GM12801 (cell line): ENCODE results near the gene TRPC4.

Source experiments
- CTCF ChIP-seq: IDR thresholded peaks from one replicate; pipeline ENCODE4 v1.5.1; 2011; ENCODE audit warnings: control low read depth; ENCODE audit not compliant: insufficient read length; ENCODE audit errors: extremely low read depth

TRPC4 gene

DNA sequence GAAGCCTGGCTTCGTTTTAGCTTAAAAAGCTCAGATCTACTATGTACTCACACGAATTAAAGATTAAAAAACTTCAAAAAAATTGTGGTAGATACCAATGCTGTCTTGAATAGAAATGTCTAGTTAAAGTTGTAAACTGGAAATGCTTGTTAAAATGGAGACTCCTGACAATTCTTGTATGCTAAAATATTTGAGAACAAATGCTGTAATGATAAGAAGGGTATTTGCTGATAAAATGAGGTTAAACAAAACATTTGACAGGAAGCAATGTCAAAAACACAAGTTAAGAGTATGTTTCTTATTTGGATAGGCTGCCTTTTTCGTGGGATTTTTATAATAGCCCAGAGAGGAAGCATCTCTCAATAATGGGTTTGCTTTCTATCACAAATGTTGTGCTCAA, 223.0 kb downstream of the TRPC4 start:
- TF ChIP-seq CTCF: no peak

- TF ChIP-seq CTCF: no peak
These were observed 224.3 kb downstream of the TRPC4 start for GRCh38 chr13:37645181-37645740.

- no peak for TF ChIP-seq CTCF
These were observed 228.2 kb downstream of the TRPC4 start for GRCh38 chr13:37641391-37641790.

DNA sequence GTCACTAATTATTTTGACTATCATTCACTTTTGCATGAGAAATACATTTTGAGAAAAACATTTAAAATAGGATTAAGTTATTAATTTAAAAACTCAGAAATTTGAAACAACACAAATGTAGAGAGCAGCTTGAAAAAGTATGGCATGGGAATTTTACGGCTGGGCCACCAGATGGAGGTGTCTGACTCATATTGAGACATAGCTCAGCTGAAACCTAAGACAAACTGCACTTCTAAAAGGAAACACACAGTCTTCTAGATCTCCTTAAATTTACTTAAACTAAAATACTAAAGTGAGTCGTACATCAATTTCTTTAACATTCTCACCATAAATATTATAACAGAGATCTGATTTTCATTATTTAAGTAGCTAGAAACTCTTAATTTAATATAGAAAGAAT, 229.1 kb downstream of the TRPC4 start:
- TF ChIP-seq CTCF: no peak

GRCh38 chr13:37636701-37637100, 232.9 kb downstream of the TRPC4 start:
- no peak for TF ChIP-seq CTCF

GRCh38 chr13:37632294-37632693, 237.3 kb downstream of the TRPC4 start:
- no peak for TF ChIP-seq CTCF

DNA sequence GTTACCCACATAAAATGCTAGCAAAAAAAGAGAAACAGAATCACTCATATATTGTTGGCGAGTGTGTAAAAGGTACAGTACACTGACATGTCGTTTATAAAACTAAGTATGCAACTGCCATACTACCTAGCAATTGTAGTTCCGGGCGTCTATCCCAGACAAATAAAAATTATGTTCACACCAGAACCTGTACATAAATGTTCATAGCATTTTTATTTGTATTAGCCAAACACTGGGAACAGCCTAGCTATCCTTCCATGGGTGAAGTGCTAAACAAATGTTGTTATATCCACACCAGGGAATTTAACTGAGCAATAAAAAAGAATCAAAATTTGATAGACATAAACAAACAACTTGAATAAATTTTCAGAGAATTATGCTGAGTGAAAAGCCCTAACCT, 242.1 kb downstream of the TRPC4 start:
- TF ChIP-seq CTCF: no peak
